ENCODE measurements around the gene EYS.

GRCh38 chr6:64263778-64264177, 1443.2 kb downstream of the EYS start:
- TF ChIP-seq YY1 (IDR thresholded peaks at IDR 0.05; ENCODE audit: insufficient read depth, insufficient read length) (no peak), SUZ12 (IDR thresholded peaks at IDR 0.05; ENCODE audit: extremely low read depth, insufficient read depth, insufficient read length) (no peak)
